Neutrophil (primary cell): ENCODE data around the gene FOXO1.

Experiments
- H3K27ac ChIP-seq: fragments of 200-600 bp; sonication (generic); 2 replicates; pipeline ENCODE4 v1.5.1; 2016; ENCODE audit warnings: mild to moderate bottlenecking, moderate library complexity
- H3K27me3 ChIP-seq: fragments of 200-600 bp; sonication (generic); 2 replicates; pipeline ENCODE4 v1.6.0; 2016; ENCODE audit warnings: mild to moderate bottlenecking
- H3K36me3 ChIP-seq: fragments of 200-600 bp; sonication (generic); 2 replicates; pipeline ENCODE4 v1.5.1; 2017
- H3K4me1 ChIP-seq, 2 experiments: fragments of 200-600 bp in 1 of 2; sonication (generic) in 1 of 2; 1 replicate in 1 of 2; 2 replicates in 1 of 2; pipeline versions ENCODE4 v1.5.1 to v1.6.1; 2013 to 2016; ENCODE audit warnings: low read depth in 1 of 2, low read length in 1 of 2, mild to moderate bottlenecking in 1 of 2, moderate library complexity in 1 of 2; ENCODE audit not compliant: control insufficient read depth in 1 of 2, insufficient read depth in 1 of 2
- H3K4me3 ChIP-seq, 2 experiments: fragments of 200-600 bp in 1 of 2; sonication (generic) in 1 of 2; 1 replicate in 1 of 2; 2 replicates in 1 of 2; pipeline ENCODE4 v1.5.1; 2013 to 2016; ENCODE audit warnings: low read depth in 1 of 2, low read length in 1 of 2, mild to moderate bottlenecking in 1 of 2, moderate library complexity in 1 of 2
- H3K9me3 ChIP-seq: fragments of 200-600 bp; sonication (generic); 2 replicates; pipeline ENCODE4 v1.5.1; 2016
- CTCF ChIP-seq: fragments of 200-600 bp; sonication (generic); IDR thresholded peaks from 2 replicates; pipeline ENCODE4 v1.5.1; 2016; ENCODE audit warnings: antibody characterized with exemption

FOXO1 gene

GRCh38 chr13:40539576-40540327, 126.7 kb downstream of the FOXO1 start:
- H3K4me1 ChIP-seq: peaks cover 15% of the 10 kb centered on the region in 2 experiments
- H3K9me3 ChIP-seq: no peaks in the 10 kb centered on the region
- no peak overlapping the region for H3K4me3 ChIP-seq
- TF ChIP-seq CTCF: no peak
- no peaks in the 10 kb centered on the region for H3K27me3 ChIP-seq
- no peaks in the 10 kb centered on the region for H3K36me3 ChIP-seq
- no peak overlapping the region for H3K27ac ChIP-seq

- peaks cover 15% of the 10 kb centered on the region in 2 experiments for H3K4me1 ChIP-seq
- no peak overlapping the region for H3K4me3 ChIP-seq
- H3K36me3 ChIP-seq: no peaks in the 10 kb centered on the region
- no peaks in the 10 kb centered on the region for H3K9me3 ChIP-seq
- no peak for TF ChIP-seq CTCF
- H3K27me3 ChIP-seq: no peaks in the 10 kb centered on the region
- no peak overlapping the region for H3K27ac ChIP-seq
Observed at GRCh38 chr13:40537146-40537895, 129.1 kb downstream of the FOXO1 start.

- TF ChIP-seq CTCF: no peak
- H3K9me3 ChIP-seq: no peaks in the 10 kb centered on the region
- H3K4me1 ChIP-seq: peaks cover 15% of the 10 kb centered on the region in 2 experiments
- H3K36me3 ChIP-seq: no peaks in the 10 kb centered on the region
- H3K27me3 ChIP-seq: no peaks in the 10 kb centered on the region
- no peak overlapping the region for H3K4me3 ChIP-seq
- no peak overlapping the region for H3K27ac ChIP-seq
Observed at GRCh38 chr13:40536443-40537113, 129.9 kb downstream of the FOXO1 start.

- no peaks in the 10 kb centered on the region for H3K9me3 ChIP-seq
- no peak for TF ChIP-seq CTCF
- peaks cover 15% of the 10 kb centered on the region in 2 experiments for H3K4me1 ChIP-seq
- H3K4me3 ChIP-seq: no peak overlapping the region
- H3K27ac ChIP-seq: no peak overlapping the region
- no peaks in the 10 kb centered on the region for H3K27me3 ChIP-seq
- no peaks in the 10 kb centered on the region for H3K36me3 ChIP-seq
Observed at GRCh38 chr13:40535345-40535836, 131.1 kb downstream of the FOXO1 start.

- no peaks in the 10 kb centered on the region for H3K9me3 ChIP-seq
- TF ChIP-seq CTCF: no peak
Observed at GRCh38 chr13:40534456-40534855, 132.0 kb downstream of the FOXO1 start.

More at GRCh38 chr13:40534456-40534855, 132.0 kb downstream of the FOXO1 start:
- H3K4me1 ChIP-seq: peaks cover 13% of the 10 kb centered on the region in 2 experiments
- no peaks in the 10 kb centered on the region for H3K27me3 ChIP-seq
- H3K27ac ChIP-seq: no peak overlapping the region
- no peak overlapping the region for H3K4me3 ChIP-seq
- no peaks in the 10 kb centered on the region for H3K36me3 ChIP-seq
